Upper lobe of right lung (tissue), 1 donor: ENCODE data around the gene KCNQ1OT1. TPM values are rescaled to one million over a fixed set of nuclear protein-coding genes. Genes with fewer than 3 reads are reported as not detected.

Experiments
- ATAC-seq: fragments of 200-7000 bp; cut with Tn5 transposase; one replicate; pipeline ENCODE4 v1.9.1; 2020; ENCODE audit warnings: mild to moderate bottlenecking, moderate library complexity
- DNase-seq: peaks from one replicate; pipeline ENCODE4 v3.0.0-alpha.2; 2020
- H3K27ac ChIP-seq: fragments of 200-600 bp; one replicate; pipeline ENCODE4 v1.8.0; 2022
- H3K27me3 ChIP-seq: fragments of 200-600 bp; one replicate; pipeline ENCODE4 v1.8.0; 2022; ENCODE audit warnings: mild to moderate bottlenecking
- H3K36me3 ChIP-seq: fragments of 200-600 bp; one replicate; pipeline ENCODE4 v1.8.0; 2022
- H3K4me1 ChIP-seq: fragments of 200-600 bp; one replicate; pipeline ENCODE4 v1.8.0; 2022
- H3K4me3 ChIP-seq: fragments of 200-600 bp; one replicate; pipeline ENCODE4 v1.8.0; 2022; ENCODE audit warnings: mild to moderate bottlenecking
- H3K9me3 ChIP-seq: fragments of 200-600 bp; one replicate; pipeline ENCODE4 v1.8.0; 2022
- CTCF ChIP-seq: fragments of 200-600 bp; IDR thresholded peaks from one replicate; pipeline ENCODE4 v1.8.0; 2022; ENCODE audit warnings: antibody characterized with exemption
- intact Hi-C: fragments of 100-400 bp; cut with DNase I; formaldehyde crosslinking; loops from one replicate; pipeline ENCODE4 v1.11.0; 2022
- total RNA-seq: library from RNA; stranded (reverse); fragmentation: NEBNext Ultra II Directional; extraction: Animal tissue kit (Norgen Biotek cat#: 25700); gene quantifications from one replicate; pipeline ENCODE4 v1.2.1, GENCODE V29; 2021
- donor health status: DM: no; HTN: yes; CAD: no; lungs with severe emphysema.

The KCNQ1OT1 gene
- total RNA-seq, 1 donor from 2014 or later = 2.0 TPM

GRCh38 chr11:2674658-2675131 lies 25.1 kb downstream of the KCNQ1OT1 start:
- Histone ChIP-seq H3K9me3 (no peaks in the 10 kb centered on the region), H3K27me3 (no peaks in the 10 kb centered on the region), H3K4me1 (peaks cover 13% of the 10 kb centered on the region), H3K4me3 (no peak overlapping the region), H3K36me3 (no peaks in the 10 kb centered on the region), H3K27ac (no peak overlapping the region)
- no peak for TF ChIP-seq CTCF
- DNase-seq (no peak), ATAC-seq (no peak)
- intact Hi-C loops = no loop called here

GRCh38 chr11:2673871-2674471 lies 25.8 kb downstream of the KCNQ1OT1 start:
- intact Hi-C loops = no loop called here
- no peak for TF ChIP-seq CTCF
- Histone ChIP-seq H3K4me1 (peaks cover 13% of the 10 kb centered on the region), H3K27me3 (no peaks in the 10 kb centered on the region), H3K9me3 (no peaks in the 10 kb centered on the region), H3K36me3 (no peaks in the 10 kb centered on the region), H3K4me3 (no peak overlapping the region), H3K27ac (no peak overlapping the region)
- no peak for DNase-seq
- no peak for ATAC-seq

GRCh38 chr11:2673250-2673610 lies 26.6 kb downstream of the KCNQ1OT1 start:
- no peaks in the 10 kb centered on the region for H3K27me3 ChIP-seq
- intact Hi-C loops = no loop called here
- H3K36me3 ChIP-seq = no peaks in the 10 kb centered on the region
- H3K9me3 ChIP-seq = no peaks in the 10 kb centered on the region
- no peak overlapping the region for H3K27ac ChIP-seq
- no peak for TF ChIP-seq CTCF
- no peak for DNase-seq
- no peak overlapping the region for H3K4me3 ChIP-seq
- H3K4me1 ChIP-seq = peaks cover 13% of the 10 kb centered on the region
- no peak for ATAC-seq

- H3K36me3 ChIP-seq = no peaks in the 10 kb centered on the region
- H3K4me3 ChIP-seq = no peak overlapping the region
- TF ChIP-seq CTCF = no peak
- no peak for ATAC-seq
- H3K27ac ChIP-seq = no peak overlapping the region
- peak; percentile 41 for DNase-seq
- intact Hi-C loops = no loop called here
- H3K4me1 ChIP-seq = peaks cover 13% of the 10 kb centered on the region
- no peaks in the 10 kb centered on the region for H3K27me3 ChIP-seq
- H3K9me3 ChIP-seq = no peaks in the 10 kb centered on the region
Observed at GRCh38 chr11:2672553-2673249, 27.1 kb downstream of the KCNQ1OT1 start.

GRCh38 chr11:2671748-2672147 lies 28.0 kb downstream of the KCNQ1OT1 start:
- Histone ChIP-seq H3K4me3 (no peak overlapping the region), H3K9me3 (no peaks in the 10 kb centered on the region), H3K4me1 (peaks cover 13% of the 10 kb centered on the region), H3K27me3 (no peaks in the 10 kb centered on the region), H3K36me3 (no peaks in the 10 kb centered on the region), H3K27ac (no peak overlapping the region)
- no peak for DNase-seq
- TF ChIP-seq CTCF = no peak
- intact Hi-C loops = no loop called here
- no peak for ATAC-seq
